Fibroblast of villous mesenchyme (primary cell): ENCODE measurements around the gene DIRAS1. TPM values are rescaled to one million over a fixed set of nuclear protein-coding genes. Genes with fewer than 3 reads are reported as not detected.
"Not testable (repeated sequence)": the region's sequence is repeated elsewhere in the genome, so short reads cannot be mapped to it uniquely, and the experiment has no call there.

Experiments used
- DNase-seq: peaks from one replicate; pipeline ENCODE4 v3.0.0-alpha.2; 2010; ENCODE audit warnings: low read depth
- H3K4me3 ChIP-seq: 2 replicates; pipeline ENCODE4 v1.5.1; 2011; ENCODE audit warnings: low read depth, mild to moderate bottlenecking, low read length
- total RNA-seq: library from RNA; depleted of rRNA; stranded (reverse); fragments of >200 nt; gene quantifications from 2 replicates; pipeline ENCODE4 v1.2.3, GENCODE V29; 2012
- TF ChIP-seq, protein P1 (sequence below): IDR thresholded peaks from 2 replicates; pipeline ENCODE4 v1.5.1; 2012; ENCODE audit warnings: low read depth, mild to moderate bottlenecking, low read length; ENCODE audit not compliant: insufficient read depth

DIRAS1 gene
- total RNA-seq, 1 donor = under 0.01 TPM

DNA sequence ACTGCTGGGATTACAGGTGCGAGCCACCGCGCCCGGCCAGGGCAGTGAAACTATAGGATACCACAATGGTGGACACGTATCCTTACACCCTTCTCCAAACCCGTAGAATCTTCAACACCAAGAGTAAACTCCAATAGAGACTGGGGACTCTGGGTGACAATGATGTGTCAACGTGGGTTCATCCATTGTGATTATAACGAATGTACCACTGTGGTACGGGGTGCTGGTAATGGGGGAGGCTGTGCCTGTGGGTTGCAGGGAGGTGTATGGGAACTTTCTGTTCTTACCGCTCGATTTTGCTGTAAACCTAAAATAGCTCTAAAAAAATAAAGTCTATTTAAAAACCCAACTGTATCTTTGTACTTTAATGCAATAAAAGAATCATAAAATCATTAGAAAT lies 30.3 kb downstream of the DIRAS1 start:
- H3K4me3 ChIP-seq = no peak overlapping the region
- no peak for DNase-seq
- TF ChIP-seq, protein P1, sequence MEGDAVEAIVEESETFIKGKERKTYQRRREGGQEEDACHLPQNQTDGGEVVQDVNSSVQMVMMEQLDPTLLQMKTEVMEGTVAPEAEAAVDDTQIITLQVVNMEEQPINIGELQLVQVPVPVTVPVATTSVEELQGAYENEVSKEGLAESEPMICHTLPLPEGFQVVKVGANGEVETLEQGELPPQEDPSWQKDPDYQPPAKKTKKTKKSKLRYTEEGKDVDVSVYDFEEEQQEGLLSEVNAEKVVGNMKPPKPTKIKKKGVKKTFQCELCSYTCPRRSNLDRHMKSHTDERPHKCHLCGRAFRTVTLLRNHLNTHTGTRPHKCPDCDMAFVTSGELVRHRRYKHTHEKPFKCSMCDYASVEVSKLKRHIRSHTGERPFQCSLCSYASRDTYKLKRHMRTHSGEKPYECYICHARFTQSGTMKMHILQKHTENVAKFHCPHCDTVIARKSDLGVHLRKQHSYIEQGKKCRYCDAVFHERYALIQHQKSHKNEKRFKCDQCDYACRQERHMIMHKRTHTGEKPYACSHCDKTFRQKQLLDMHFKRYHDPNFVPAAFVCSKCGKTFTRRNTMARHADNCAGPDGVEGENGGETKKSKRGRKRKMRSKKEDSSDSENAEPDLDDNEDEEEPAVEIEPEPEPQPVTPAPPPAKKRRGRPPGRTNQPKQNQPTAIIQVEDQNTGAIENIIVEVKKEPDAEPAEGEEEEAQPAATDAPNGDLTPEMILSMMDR = no peak

- no peak for DNase-seq
- TF ChIP-seq, protein P1 = no peak
- no peak overlapping the region for H3K4me3 ChIP-seq
These were observed 34.8 kb downstream of the DIRAS1 start for GRCh38 chr19:2686360-2686759.

DNA sequence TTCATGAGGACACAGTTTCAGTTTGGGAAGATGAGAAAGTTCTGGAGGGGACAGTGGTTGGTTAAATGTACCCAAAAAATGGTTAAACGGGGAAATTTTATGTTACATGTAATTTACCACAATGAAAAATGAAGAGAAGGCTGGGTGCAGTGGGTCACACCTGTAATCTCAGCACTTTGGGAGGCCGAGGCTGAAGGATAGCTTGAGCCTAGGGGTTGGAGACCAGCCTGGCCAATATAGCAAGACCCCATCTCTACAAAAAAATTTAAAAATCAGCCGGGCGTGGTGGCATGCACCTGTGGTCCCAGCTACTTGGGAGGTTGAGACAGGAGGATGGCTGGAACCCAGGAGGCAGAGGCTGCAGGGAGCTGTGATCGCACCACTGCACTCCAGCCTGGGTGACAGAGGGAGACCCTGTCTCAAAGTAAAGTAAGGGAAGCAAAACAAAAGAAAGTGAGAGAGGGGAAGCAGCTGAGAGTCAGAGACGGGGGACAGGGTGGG lies 35.9 kb downstream of the DIRAS1 start:
- DNase-seq = no peak
- TF ChIP-seq, protein P1 = no peak
- no peak overlapping the region for H3K4me3 ChIP-seq

DNA sequence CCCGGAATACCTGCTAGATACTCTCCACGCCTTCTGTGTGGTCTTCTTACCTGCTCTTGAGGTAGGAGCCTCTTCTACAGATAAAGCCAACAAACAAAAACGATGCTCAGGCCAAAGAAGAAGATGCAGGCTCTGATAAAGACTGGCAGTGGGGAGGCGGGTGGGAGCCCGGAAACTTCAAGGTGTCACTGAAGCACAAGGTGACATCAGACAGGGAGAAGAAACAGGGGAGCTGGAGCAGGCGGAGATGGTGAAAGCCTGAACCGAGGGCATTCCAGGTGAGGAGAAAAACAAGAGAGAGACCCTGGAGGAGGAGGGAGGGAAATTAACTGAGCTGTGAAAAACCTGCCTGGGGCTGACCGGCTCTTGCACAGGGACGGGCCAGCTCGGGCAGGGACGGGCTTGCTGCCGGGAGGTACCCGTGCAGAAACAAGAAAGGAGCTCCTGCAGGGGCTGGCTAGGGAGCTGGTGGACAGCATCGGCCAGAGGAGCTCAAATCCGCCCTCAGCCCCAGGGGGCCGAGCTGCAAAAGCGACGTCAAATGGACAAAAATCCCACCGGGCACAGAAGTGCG lies 37.7 kb downstream of the DIRAS1 start:
- TF ChIP-seq, protein P1 = no peak

DNA sequence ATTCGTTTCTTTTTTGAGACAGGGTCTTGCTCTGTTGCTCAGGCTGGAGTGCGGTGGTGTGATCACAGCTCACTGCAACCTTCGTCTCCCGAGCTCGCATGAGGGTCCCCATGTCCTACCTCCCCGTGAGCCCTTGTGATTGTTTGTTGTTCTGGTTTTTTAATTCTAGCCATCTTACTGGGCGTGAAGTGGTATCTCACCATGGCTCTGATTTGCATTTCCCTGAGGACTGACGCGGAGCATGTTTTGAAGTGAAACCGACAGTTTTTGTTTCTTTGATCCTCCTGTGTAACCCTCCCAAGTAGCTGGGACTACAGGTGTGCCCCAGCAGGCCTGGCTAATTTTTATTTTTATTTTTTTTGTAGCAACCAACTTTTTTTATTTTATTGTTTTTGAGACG lies 40.4 kb downstream of the DIRAS1 start:
- TF ChIP-seq, protein P1 = no peak
- no peak overlapping the region for H3K4me3 ChIP-seq
- no peak for DNase-seq

More for the DNA sequence above, 37.7 kb downstream of the DIRAS1 start:
- H3K4me3 ChIP-seq = no peak overlapping the region
- DNase-seq = no peak

GRCh38 chr19:2679439-2679838 lies 41.7 kb downstream of the DIRAS1 start:
- no peak overlapping the region for H3K4me3 ChIP-seq
- TF ChIP-seq, protein P1 = no peak
- no peak for DNase-seq

DNA sequence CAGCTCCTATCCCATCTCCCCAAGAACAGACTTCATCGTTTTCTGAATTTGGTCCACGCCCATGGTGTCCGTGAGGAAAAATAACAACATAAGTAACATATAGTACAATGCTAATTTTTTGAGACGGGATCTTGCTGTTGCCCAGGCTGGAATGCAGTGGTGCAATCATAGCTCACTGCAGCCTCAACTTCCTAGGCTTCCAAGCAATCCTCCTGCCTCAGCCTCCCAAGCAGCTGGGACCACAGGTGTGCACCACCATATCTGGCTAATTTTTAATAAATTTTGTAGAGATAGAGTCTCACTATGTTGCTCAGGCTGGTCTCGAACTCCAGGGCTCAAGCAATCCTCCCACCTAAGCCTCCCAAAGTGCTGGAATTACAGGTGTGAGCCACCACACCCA lies 42.2 kb downstream of the DIRAS1 start:
- DNase-seq, H3K4me3 ChIP-seq: not testable (repeated sequence)
